GM19395 (cell line): Measurements from ENCODE around the gene SNRNP27.

ENCODE experiments used
- ATAC-seq: cut with Tn5 transposase; IDR thresholded peaks from one replicate; pipeline ENCODE4 v1.9.1; 2021; ENCODE audit warnings: mild to moderate bottlenecking, moderate library complexity; ENCODE audit not compliant: unreplicated experiment

The SNRNP27 gene

GRCh38 chr2:69914950-69915945 lies 21.5 kb downstream of the SNRNP27 start, which contains the start of gene MXD1:
Gene MXD1 (plus strand): TSS chr2:69915109. CDS start chr2:69915331, 222 bp downstream.
- ATAC-seq: no peak

GRCh38 chr2:69916106-69916505 lies 22.4 kb downstream of the SNRNP27 start:
- ATAC-seq: no peak

GRCh38 chr2:69917852-69918251 lies 24.1 kb downstream of the SNRNP27 start:
- ATAC-seq: no peak

- ATAC-seq: no peak
These were observed 24.6 kb downstream of the SNRNP27 start for GRCh38 chr2:69918401-69918800.

- ATAC-seq: no peak
These were observed 29.4 kb downstream of the SNRNP27 start for GRCh38 chr2:69923116-69923515.

- ATAC-seq: no peak
These were observed 33.2 kb downstream of the SNRNP27 start for GRCh38 chr2:69926849-69927515.

GRCh38 chr2:69931832-69932595 lies 38.3 kb downstream of the SNRNP27 start:
- no peak for ATAC-seq

GRCh38 chr2:69932596-69932922 lies 38.8 kb downstream of the SNRNP27 start:
- ATAC-seq: no peak

GRCh38 chr2:69933254-69933828 lies 39.6 kb downstream of the SNRNP27 start:
- ATAC-seq: no peak

- no peak for ATAC-seq
These were observed 40.3 kb downstream of the SNRNP27 start for GRCh38 chr2:69933839-69934613.

GRCh38 chr2:69934614-69934908 lies 40.8 kb downstream of the SNRNP27 start:
- no peak for ATAC-seq

- ATAC-seq: no peak
These were observed 41.3 kb downstream of the SNRNP27 start for GRCh38 chr2:69935011-69935410.

- no peak for ATAC-seq
These were observed 43.1 kb downstream of the SNRNP27 start for GRCh38 chr2:69936906-69937305.

GRCh38 chr2:69937968-69938367 lies 44.2 kb downstream of the SNRNP27 start:
- no peak for ATAC-seq

GRCh38 chr2:69939722-69940121 lies 46.0 kb downstream of the SNRNP27 start:
- no peak for ATAC-seq

GRCh38 chr2:69940691-69941090 lies 46.9 kb downstream of the SNRNP27 start:
- no peak for ATAC-seq

GRCh38 chr2:69943000-69943842 lies 49.5 kb downstream of the SNRNP27 start:
- ATAC-seq: no peak

- no peak for ATAC-seq
These were observed 50.2 kb downstream of the SNRNP27 start for GRCh38 chr2:69943843-69944525.

- ATAC-seq: no peak
These were observed 51.0 kb downstream of the SNRNP27 start for GRCh38 chr2:69944756-69945155.
